GM13977 (cell line): ENCODE data around the gene CFAP61.

Source experiments
- DNase-seq: peaks from one replicate; pipeline ENCODE4 v3.0.0; 2012; ENCODE audit warnings: low spot score
- in situ Hi-C: fragments of 300-500 bp; cut with MboI; formaldehyde crosslinking; loops from one replicate; pipeline ENCODE4 v1.12.0; 2022; ENCODE audit warnings: low sequenced_read_pairs, low pct_unique_long_range_greater_than_20kb, mixed read lengths, inconsistent platforms; ENCODE audit not compliant: unreplicated experiment
- TF ChIP-seq, protein P1 (sequence below): IDR thresholded peaks from 2 replicates; pipeline ENCODE4 v1.5.1; 2012; ENCODE audit warnings: mild to moderate bottlenecking, control low read depth; ENCODE audit not compliant: insufficient read depth; ENCODE audit errors: extremely low read depth, missing control alignments

Gene CFAP61

DNA sequence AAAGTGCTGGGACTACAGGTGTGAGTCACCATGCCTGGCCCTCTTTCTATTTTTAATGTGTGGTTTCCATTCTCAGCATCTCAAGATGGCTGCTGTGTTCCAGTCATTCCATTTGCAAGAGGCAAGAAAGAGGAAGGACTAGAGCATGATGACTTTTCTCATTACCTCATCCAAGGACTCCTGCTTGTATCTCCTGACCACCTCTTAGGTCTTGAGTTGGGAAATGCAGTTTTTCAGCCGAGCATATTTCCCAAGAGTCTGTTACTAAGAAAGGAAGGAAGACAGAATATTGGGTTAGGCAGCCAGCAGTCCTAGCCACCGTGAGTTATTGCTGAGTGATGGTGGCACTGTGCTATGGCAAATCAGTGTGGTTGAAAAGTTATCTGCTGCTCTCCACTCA, 207.2 kb downstream of the CFAP61 start:
- in situ Hi-C loops: no loop called here
- TF ChIP-seq, protein P1, sequence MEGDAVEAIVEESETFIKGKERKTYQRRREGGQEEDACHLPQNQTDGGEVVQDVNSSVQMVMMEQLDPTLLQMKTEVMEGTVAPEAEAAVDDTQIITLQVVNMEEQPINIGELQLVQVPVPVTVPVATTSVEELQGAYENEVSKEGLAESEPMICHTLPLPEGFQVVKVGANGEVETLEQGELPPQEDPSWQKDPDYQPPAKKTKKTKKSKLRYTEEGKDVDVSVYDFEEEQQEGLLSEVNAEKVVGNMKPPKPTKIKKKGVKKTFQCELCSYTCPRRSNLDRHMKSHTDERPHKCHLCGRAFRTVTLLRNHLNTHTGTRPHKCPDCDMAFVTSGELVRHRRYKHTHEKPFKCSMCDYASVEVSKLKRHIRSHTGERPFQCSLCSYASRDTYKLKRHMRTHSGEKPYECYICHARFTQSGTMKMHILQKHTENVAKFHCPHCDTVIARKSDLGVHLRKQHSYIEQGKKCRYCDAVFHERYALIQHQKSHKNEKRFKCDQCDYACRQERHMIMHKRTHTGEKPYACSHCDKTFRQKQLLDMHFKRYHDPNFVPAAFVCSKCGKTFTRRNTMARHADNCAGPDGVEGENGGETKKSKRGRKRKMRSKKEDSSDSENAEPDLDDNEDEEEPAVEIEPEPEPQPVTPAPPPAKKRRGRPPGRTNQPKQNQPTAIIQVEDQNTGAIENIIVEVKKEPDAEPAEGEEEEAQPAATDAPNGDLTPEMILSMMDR: no peak
- DNase-seq: no peak

DNA sequence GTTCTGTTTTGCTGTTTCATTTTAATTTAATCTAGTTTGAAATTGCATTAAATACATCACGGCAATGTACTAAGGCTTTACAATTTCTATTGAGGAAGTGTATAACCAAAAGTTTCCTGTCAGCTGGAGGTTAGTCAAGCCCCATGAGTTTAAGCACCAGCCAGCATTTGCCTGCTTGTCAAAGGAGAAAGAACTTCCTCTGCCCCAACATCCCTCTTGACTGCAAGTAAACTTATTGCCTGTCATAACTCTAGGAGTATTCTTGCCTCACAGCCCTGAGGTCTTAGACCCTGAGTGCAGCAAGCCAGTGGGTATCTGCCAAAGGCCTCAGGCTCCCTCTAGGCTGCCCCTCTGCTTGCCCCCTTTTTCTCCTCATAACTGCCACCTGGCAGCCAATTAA, 208.8 kb downstream of the CFAP61 start:
- in situ Hi-C loops: no loop called here
- TF ChIP-seq, protein P1: no peak
- no peak for DNase-seq

DNA sequence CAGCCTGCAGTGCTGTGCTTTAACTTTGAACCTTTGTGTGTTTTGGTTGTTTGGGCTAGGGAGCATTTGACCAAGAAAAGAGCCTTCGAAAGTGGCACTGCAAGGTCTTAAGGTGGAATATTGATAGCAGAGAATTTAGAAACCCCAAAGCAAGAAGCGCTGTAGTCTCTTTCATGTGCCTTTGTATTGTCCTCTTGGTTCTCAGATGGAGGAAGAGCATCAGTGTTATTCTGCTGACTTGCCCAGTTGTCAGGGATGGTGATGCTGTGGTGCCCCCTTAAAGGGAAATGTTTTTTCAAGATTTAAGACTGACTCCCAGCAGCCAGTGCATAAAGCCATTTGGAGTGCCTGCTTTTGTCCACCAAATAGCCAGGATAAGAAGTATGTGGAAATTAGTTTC, 212.9 kb downstream of the CFAP61 start:
- no peak for DNase-seq
- TF ChIP-seq, protein P1: no peak
- in situ Hi-C loops: no loop called here

DNA sequence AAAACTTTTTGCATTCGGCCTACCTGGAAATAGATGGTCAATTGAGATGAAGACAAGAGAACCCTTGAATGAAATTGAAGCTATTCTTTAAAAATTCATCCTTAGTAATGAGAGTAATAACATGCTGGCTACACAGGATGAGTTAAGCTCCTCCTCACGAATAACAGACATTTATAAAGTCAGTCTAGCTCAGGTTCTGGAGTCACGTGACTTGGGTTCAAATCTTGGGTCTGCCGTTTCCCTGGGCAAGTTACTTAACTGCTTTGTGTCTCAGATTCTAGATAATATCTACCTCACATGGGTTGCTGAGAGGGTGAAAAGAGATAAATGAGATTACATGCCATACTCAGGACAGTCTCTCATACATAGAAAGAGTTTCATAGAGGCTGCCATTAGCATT, 214.2 kb downstream of the CFAP61 start:
- in situ Hi-C loops: no loop called here
- no peak for DNase-seq
- TF ChIP-seq, protein P1: no peak

DNA sequence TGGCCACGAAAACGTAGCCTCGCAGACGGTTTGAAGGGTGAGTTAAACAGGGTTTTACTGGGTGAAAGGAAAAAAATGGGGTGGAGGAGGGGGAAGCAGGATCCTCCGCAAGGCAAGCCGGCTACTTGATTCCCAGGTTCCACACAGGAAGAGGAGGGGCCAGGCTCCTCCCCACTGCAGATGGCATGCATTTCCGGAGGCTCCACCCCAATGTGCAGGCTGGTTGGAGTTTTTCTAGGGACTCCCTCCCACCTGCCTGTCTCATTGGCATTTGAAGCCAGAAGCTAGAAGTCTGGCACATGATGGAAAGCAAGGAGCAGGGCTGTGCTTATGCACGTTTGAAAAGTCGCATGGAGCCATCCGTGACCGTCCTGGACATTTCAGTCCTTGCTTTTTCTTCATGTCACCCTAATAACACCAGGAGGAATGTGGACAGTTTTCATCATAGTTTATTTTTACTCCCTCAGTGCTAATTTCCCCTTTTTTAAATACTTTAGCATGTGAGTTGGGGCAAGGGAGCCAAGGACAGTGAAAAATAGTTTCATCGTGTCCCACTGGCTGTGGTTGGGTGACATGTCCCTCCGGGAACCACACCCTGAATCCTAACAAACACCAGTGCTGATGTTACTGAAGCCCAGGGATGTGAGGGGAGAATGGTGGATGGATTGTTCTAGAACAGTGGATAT, 215.5 kb downstream of the CFAP61 start:
- no peak for DNase-seq
- TF ChIP-seq, protein P1: no peak
- in situ Hi-C loops: no loop called here

DNA sequence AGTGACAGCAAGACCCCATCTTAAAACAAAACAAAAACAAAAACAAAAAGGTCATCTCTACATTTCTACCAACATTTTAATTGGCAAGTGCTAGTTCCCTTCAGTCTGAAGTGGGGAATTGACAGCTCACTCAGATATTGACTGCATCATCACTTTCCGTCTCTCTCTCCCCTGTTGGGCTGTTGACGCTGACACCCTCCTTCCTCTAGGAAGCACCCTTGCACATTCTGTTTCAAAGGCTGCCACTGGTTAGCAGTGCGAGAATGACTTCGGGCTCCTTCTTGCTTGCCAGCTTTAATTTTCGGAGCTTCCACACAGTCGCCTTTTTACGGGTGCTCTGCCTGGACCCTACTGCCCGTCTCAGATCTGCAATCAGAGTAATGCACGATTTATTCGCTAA, 218.9 kb downstream of the CFAP61 start:
- DNase-seq: no peak
- TF ChIP-seq, protein P1: no peak
- in situ Hi-C loops: no loop called here
